ENCODE results near the gene CNGA1. TPM values are rescaled to one million over a fixed set of nuclear protein-coding genes. Genes with fewer than 3 reads are reported as not detected.
"Not testable (repeated sequence)": the region's sequence is repeated elsewhere in the genome, so short reads cannot be mapped to it uniquely, and the experiment has no call there.

Gene CNGA1
- total RNA-seq, 2 donors from 2014 or later: 1.6 to 5.7 TPM

- TF ChIP-seq POLR2AphosphoS5 (IDR thresholded peaks at IDR 0.05): no peak
- H3K27me3 ChIP-seq (replicated peaks; ENCODE audit: insufficient read depth): no peaks in the 10 kb centered on the region
- H3K27ac ChIP-seq: no peak overlapping the region
- intact Hi-C loops (cut with DNase I): no loop called here
- H3K4me3 ChIP-seq: no peak overlapping the region
- no peaks in the 10 kb centered on the region for H3K9me3 ChIP-seq
- no peaks in the 10 kb centered on the region for H3K4me1 ChIP-seq (replicated peaks)
- no peaks in the 10 kb centered on the region for H3K36me3 ChIP-seq
- DNase-seq (ENCODE audit: low spot score): no peak
These were observed 8.4 kb downstream of the CNGA1 start for GRCh38 chr4:48008021-48008596.

GRCh38 chr4:48005781-48006180 lies 10.7 kb downstream of the CNGA1 start:
- H3K36me3 ChIP-seq: no peaks in the 10 kb centered on the region
- no peaks in the 10 kb centered on the region for H3K9me3 ChIP-seq
- H3K4me1 ChIP-seq (replicated peaks): no peaks in the 10 kb centered on the region
- WGBS: 99% methylated on average over 2 of the region's 2 CpGs
- intact Hi-C loops (cut with DNase I): no loop called here
- no peak for TF ChIP-seq CTCF (IDR thresholded peaks at IDR 0.05)
- H3K4me3 ChIP-seq: no peak overlapping the region
- H3K27ac ChIP-seq: no peak overlapping the region
- no peaks in the 10 kb centered on the region for H3K27me3 ChIP-seq (replicated peaks; ENCODE audit: insufficient read depth)
- DNase-seq (ENCODE audit: low spot score): no peak

DNA sequence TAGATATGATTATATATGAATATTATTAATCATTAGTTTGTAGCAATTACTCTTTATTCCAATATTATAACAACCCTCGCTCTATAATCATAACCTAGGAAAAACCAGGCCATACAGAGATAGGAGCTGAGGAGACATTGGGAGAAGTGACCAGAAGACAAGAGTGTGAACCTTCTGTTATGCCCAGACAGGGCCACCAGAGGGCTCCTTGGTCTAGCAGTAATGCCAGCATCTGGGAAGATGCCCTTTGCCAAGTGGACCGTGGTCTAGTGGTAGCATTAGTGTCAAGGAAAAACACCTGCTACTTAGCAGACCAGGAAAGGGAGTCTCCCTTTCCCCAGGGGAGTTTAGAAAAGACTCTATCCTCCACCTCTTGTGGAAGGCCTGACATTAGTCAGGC lies 12.9 kb downstream of the CNGA1 start:
- H3K4me1 ChIP-seq (replicated peaks); H3K27me3 ChIP-seq (replicated peaks; ENCODE audit: insufficient read depth); intact Hi-C loops (cut with DNase I); H3K36me3 ChIP-seq; H3K9me3 ChIP-seq; H3K4me3 ChIP-seq; H3K27ac ChIP-seq: not testable (repeated sequence)
- TF ChIP-seq CTCF (IDR thresholded peaks at IDR 0.05): peak in 2 of 4 experiments; percentile 28 to 54
- WGBS: 93% methylated on average over 2 of the region's 2 CpGs
- peak; percentile 14 for DNase-seq (ENCODE audit: low spot score)

DNA sequence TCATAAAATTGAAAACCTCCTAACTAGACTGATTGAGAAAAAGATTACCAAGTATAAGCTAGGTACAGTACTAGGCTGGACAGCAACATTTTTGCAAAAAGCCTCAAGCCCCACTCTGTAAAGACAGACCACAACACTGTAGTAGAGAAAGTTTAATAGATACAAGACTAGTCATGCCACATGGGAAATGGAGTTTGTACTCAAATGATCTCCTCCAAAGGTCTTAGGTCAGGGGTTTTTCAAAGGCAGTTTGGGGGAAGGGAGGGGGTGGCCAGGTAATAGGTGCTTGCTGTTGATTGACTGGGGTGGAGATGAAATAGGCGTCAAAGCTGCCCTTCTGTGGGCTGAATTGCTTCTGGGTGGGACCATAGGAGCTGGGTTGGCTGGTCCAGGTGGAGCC lies 14.2 kb downstream of the CNGA1 start:
- Histone ChIP-seq H3K4me3 (no peak overlapping the region), H3K4me1 (replicated peaks) (no peaks in the 10 kb centered on the region), H3K36me3 (no peaks in the 10 kb centered on the region), H3K27ac (no peak overlapping the region), H3K27me3 (replicated peaks; ENCODE audit: insufficient read depth) (no peaks in the 10 kb centered on the region), H3K9me3 (no peaks in the 10 kb centered on the region)
- intact Hi-C loops (cut with DNase I): no loop called here
- TF ChIP-seq POLR2A (IDR thresholded peaks at IDR 0.05) (no peak), POLR2AphosphoS5 (IDR thresholded peaks at IDR 0.05) (no peak), CTCF (IDR thresholded peaks at IDR 0.05) (no peak)
- 69% methylated on average over 1 of the region's 1 CpG for WGBS
- no peak for DNase-seq (ENCODE audit: low spot score)

DNA sequence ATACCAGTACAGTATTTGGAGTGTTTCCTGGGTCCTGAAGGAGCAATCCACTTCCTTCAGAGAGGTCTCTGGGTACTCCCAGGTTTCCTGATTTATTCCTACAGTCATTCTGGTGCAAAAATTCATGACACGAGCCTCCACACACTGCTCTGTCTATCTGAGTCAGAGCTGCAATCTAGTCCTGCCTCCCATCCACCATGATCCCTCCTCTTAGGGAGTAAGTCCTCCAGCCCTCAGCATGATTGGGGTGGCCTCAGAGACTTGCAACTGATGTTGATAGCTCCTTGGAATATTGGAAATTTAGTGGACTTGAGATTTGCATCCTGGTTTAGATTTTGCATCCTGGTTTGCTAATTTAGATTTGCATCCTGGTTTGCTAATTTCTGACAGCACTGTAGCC lies 20.5 kb downstream of the CNGA1 start:
- Histone ChIP-seq H3K27ac (no peak overlapping the region), H3K36me3 (no peaks in the 10 kb centered on the region), H3K4me3 (no peak overlapping the region), H3K9me3 (no peaks in the 10 kb centered on the region), H3K27me3 (replicated peaks; ENCODE audit: insufficient read depth) (no peaks in the 10 kb centered on the region), H3K4me1 (replicated peaks) (no peaks in the 10 kb centered on the region)
- 96% methylated on average over 1 of the region's 1 CpG for WGBS
- TF ChIP-seq POLR2A (IDR thresholded peaks at IDR 0.05): no peak
- TF ChIP-seq POLR2AphosphoS5 (IDR thresholded peaks at IDR 0.05): no peak
- TF ChIP-seq CTCF (IDR thresholded peaks at IDR 0.05): no peak
- intact Hi-C loops (cut with DNase I): no loop called here
- no peak for DNase-seq (ENCODE audit: low spot score)

DNA sequence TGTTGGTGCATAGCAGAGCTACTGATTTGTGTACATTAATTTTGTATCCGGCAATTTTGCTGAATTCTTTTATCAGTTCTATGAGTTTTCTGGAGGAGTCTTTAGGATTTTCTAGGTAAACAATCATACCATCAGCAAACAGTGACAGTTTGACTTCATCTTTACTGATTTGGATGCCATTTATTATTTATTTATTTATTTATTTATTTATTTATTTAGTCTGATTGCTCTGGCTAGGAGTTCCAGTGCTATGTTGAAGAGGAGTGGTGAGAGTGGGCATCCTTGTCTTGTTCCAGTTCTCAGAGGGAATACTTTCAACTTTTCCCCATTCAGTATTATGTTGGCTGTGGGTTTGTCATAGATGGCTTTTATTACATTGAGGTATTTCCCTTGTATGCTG lies 24.0 kb downstream of the CNGA1 start:
- intact Hi-C loops (cut with DNase I); H3K36me3 ChIP-seq; H3K27me3 ChIP-seq (replicated peaks; ENCODE audit: insufficient read depth); H3K9me3 ChIP-seq; H3K4me1 ChIP-seq (replicated peaks); H3K27ac ChIP-seq; DNase-seq (ENCODE audit: low spot score); H3K4me3 ChIP-seq: not testable (repeated sequence)
- 98% methylated on average over 1 of the region's 1 CpG for WGBS

Measured in prostate gland (tissue), 2 donors.